Stimulated activated CD4-positive, alpha-beta T cell treated with anti-CD3 and anti-CD28 coated beads, Interleukin-1b, Interleukin-23, amount 100 ng/mL, for 48 hours (primary cell): ENCODE data around the gene RYR2.

ENCODE experiments used
- DNase-seq: peaks from one replicate; pipeline ENCODE4 v3.0.0-alpha.2; 2020

The RYR2 gene

DNA sequence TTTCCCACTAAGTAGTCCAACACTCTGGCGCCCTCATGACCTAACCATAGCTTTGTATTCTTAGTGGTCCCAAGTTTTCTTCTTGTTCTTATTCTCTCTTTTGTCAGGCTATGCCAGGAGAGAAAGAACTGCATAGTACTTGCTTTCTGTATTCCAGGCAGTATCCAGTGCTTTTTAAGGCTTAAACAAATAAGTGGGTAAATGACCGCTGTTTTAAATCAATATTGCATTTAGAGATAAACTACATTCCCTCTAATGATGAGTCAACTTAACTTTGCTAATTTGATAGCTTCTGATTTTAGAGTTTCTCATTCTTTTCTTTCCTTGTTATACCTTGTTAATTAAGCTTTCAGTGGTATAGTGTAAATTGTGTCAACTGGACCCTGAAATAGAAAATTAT lies 709.1 kb downstream of the RYR2 start:
- DNase-seq = no peak

DNA sequence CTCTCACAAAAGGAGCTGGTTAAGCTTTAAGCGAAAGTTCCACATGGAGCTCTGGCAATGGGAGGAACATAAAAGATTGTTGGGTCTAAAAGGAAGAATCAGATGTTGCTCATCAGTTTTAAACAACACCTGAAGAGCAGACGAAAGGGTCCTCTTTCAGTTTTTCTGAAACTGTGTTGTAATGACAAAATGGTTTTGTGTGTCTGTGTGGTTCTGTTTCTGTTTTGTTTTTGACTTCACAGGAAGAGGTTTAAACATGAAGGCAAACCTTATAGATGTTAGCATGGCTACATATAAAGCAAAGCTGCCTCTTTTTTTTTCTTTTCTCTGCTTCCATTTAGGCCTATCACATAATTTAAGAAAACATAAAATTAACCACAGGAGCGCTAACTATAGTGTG lies 712.6 kb downstream of the RYR2 start:
- DNase-seq = no peak

DNA sequence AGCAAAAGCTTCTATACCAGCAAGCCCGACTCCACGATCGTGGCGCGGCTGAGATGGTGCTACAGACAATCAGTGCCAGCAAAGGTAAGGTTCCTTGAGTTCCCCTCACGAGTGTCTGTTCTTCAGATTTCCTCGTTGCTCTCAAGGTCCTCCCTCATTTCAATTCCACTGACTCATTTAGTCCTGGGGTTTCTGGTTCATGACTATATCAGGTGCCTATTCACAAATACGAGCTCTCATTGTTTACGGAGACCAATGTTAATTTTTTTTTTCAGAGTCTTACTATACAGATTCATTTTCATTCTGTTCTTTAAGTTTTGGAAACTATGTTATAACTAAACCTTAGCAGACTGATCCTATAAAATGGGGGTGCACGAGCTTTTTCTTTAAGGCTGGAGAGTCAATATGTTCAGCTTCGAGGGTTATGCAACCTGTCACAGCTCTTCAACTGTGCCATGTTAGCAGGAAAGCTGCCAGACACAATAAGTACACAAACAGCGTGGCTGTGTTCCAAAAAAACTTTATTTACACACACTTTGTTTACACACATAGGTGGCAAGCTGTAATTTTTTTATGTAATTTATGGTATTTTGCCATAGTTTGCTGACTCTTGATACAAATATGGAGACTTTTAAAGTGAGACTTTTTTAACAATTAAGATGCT lies 714.5 kb downstream of the RYR2 start:
- DNase-seq = no peak

DNA sequence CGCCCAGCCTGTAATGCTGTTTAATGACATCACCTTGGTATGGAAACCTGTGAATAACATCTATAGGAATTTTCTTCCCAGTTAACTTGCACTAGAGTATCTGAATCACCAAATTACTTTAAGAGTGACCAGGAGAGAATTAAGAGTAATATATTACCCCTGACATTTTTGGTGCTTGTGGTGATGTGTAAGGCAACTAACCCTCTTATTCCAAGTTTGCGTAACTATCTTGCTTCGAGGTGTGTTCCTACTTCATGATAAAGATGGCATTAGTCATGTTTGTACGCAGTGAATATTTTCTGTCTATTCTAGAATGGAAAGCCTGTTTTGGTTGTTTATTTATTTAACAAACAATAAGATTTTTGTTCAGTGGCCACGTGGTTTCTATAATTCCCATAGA lies 717.4 kb downstream of the RYR2 start:
- DNase-seq = no peak

DNA sequence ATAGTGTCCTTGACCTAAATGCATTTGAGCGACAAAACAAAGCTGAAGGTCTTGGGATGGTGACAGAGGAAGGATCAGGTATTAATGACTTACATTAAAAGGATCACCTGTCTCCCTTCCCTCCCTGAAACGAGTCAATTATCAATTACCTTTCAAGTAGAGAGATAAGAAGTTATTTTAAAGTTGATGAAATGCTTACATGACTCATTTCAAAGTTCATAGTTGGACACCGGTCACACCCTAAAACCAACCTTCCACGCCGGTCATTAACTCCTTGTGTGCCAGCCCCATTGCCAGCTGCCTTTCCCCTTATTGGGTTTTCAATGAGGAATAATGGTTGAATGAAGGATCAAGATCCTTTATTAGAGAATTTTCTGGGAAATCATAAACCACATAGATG lies 719.0 kb downstream of the RYR2 start:
- no peak for DNase-seq

DNA sequence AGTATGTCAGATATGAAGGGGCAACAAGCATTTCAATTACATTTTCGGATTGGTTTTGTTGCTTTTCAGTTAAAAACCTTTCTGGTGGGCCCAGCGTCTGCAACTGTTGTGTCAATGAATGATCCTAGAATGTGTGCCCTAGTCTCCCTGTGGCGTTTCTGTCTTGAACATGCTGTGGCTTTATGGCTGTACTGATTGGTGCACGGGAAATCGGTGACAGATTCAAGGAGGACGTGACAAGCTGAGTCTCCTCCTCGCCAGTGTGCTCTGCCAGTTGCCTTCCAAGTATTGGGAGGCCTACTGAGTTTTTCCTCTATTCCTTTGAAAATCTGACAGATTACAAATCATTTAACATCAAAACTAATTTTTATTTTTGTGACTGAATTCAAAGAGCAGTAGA lies 721.2 kb downstream of the RYR2 start:
- DNase-seq = no peak

DNA sequence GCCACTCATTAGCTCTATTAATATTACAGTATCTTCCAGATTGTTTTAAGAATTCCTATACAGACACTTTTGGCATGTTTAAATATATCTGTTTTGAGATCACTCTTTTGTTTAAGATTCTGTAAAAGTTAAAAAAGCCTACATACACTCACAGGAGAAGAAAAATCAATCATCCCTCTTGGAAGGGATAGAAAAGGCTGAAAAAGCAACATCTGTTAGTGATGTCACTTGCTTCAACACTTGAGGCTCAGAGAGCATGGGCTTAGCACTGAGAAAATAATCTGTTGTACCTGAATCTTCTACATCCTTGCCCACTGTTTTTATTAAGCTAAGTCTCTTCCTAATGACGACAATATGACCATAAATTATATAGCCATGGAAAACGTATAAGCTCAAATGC lies 721.8 kb downstream of the RYR2 start:
- DNase-seq = no peak

DNA sequence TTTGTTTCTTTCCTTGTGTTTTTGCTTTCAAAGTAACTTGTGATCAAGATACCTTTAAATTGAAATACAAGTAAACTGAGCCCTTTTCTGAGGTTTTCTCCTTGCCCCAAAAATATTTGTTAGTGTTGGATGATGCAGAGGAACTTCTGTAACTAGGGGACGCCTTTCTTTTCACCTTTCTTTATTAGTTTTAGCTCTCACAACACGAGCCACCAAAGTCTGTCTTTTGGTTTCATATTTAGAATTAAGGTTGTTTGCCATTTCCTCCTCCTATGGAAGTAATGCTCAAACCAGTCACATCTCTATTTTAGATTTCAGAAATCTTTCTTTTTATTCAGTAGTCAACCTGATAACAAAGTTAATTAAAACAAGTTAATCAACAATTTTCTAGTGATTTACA lies 727.9 kb downstream of the RYR2 start:
- no peak for DNase-seq

DNA sequence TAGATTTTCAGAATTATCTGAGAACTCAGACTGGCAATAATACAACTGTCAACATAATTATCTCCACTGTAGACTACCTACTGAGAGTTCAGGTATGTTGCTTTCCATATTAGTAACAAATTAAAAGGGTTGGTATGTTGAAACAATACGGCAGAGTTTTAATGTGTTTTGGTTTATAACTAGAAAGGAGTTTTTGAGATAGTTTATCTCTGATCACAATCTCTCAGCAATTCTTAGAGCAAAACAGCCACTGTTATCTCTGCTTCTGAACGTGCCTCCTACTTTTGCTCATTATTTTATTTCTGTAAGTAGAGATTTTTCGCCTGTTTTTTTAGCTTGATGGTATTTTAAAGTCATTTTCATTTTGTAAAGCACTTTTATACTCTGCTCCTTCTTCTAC lies 730.0 kb downstream of the RYR2 start:
- DNase-seq = no peak

DNA sequence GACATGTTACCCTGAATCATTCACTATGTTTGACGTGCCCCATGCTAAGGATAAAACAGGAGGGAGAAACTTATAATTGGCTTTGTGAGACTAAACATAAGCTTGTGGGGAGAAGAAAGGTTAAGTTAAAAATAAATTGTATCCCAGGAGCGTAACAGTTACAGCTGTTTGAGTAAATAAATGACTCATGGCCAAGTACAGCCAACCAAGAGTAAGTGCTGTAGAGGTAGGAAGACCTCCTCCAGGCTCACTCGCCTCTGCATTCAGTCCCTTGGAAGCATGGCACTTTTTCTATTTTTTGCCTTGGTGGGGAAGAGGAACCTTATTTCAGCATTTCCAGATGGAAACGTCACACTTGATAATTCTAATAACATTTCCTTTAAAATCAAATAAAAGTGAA lies 732.3 kb downstream of the RYR2 start:
- DNase-seq = no peak

DNA sequence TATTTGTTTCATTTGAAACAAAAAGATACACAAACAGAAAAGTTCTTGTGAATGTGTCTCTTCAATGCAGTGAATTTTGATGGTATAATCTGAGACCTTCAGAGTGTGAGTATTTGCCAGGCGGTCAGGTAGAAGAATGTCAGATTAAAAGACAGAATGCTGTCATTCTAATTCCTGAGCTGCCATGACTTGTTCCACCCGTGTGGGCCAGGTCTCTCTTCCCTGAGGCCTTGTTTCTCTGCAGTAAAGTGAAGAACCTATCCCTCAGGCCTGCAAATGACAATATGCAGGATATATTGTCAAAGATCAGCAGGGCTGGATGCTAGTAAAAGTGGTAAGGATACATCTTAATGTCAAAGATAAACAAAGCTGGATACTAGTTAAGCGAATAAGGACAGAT lies 737.4 kb downstream of the RYR2 start:
- DNase-seq = no peak

DNA sequence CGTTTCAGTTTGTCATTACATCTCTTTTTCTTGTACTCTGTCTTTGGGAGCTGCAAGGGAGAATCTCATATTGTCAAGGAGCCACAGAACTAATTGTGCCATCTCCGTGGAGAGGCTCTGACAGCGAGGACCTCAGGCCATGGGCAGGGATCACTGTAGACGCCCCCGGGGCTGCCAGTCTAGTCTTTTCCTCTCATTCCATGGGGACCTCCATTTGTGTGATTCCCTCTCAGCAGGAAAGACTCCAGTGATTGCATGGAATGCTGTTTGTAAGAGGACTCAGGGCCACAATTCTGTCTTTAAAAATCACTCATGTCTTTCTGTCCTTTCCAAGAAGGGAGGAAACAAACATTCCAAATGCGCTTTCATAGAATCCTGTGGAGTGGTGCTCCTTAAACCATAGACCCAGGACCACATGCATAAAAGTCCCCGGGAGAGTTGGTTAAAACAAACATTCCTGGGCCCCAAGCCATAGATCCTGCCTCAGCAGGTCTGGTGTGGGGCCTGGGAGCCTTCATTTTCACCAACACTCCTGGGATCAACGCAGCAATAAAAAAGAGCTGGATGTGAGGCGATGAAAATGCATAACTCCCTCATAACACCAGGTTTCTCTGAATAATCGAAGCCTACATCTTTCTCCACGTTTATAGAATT lies 744.2 kb downstream of the RYR2 start:
- DNase-seq = no peak

DNA sequence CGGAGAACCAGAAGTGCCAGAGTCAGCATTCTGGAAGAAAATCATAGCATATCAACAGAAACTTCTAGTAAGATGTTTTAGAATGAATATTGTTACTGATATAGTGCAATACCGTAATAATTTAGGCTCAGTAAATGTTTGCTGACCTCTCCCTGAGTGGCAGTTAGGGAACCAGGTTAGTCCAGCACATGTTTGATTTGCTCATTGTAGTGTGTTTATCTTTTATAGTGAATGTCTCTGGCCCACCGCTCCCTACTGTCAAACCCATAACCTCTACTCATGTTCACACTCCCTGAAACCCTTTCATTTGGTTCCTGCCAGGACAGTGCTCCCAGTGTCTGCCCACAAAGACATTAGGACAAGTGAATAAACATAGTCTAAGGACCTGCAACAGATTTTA lies 746.1 kb downstream of the RYR2 start:
- no peak for DNase-seq

DNA sequence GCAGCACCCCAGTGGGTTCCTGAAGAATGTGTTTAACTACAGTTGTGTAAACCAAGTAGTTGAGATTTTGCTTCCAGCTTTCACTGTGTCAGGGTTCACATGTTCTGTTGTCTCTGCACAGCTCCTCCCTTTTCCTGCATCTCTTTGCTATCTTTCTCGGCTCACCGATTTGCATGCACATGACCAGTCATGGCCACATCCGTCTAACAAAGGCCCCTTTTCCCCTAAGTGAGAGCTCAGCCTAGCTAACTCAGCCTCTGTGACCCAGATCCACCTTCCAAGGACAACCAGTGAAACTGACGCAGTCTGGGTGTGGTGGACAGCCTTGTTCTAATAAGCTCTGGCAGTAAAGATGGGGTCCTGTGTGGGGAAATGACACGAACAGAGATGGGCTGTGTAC lies 747.6 kb downstream of the RYR2 start:
- DNase-seq = no peak

DNA sequence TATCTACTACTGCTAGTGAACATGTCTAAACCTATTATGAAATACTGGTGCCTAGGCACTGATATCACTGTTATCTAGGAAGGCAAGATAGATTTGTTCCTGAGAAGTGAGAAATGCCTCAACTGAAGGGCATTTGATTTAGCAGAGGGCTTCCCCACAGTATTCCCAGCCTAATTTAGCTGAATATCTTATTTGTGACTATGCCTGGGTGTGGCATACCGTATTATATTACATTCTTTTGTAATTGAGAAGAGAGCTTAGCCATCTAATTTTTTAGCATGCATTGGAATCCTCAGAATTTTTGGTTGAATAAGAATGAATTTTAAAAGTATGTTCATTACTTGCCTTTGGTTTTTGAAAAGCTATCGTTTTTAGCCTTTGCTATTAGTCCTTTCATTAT lies 749.6 kb downstream of the RYR2 start:
- DNase-seq = no peak

DNA sequence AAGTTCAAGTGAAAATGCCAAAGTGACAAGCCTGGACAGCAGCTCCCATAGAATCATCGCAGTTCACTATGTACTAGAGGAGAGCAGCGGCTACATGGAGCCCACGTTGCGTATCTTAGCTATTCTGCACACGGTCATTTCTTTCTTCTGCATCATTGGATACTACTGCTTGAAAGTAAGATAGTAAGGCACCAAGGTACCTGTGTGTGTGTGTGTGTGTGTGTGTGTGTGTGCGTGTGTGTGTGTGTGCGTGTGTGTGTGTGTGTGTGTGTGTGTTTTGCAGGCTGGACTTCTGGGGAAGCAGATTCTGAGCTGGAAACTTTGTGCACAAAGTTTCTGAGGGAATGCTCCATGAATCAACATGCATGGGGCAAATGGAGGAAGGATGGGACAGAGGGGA lies 750.2 kb downstream of the RYR2 start:
- DNase-seq = no peak

DNA sequence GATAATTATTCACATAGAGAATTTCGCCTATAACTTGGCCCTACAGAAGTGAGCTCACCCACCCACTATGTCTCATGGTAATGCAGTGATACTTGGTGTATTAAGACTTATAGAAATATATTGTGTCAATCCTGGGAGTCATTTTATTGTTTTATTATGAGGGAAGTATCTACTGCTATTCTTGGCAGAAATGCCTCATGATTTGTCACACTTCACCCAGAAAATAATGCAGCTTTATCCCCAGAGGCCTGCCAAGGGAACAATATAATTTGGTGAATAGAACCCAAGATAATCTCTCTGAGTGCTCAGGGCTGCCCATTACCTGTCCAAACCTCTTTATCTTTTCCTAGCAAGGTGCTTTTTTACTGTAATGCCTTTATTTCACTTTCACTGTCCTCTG lies 750.7 kb downstream of the RYR2 start:
- DNase-seq = no peak

DNA sequence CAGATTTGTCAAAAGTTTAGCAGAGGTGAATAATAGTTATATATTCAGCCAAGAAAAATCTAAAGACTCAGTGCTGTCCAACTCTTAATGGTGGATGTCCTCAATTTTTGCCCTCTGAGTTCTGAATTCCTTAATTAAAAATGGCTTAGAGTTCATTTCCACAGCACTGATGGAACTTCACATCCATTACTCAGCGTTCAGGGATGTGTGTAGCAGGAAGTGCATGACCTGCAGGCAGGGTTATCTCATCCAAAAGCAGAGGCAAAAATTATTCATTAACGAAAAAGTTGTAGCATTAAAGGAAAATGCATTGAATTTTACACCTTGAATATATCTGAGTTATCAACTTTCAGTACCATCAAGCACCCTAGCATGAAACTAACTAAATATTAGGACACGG lies 752.1 kb downstream of the RYR2 start:
- no peak for DNase-seq

DNA sequence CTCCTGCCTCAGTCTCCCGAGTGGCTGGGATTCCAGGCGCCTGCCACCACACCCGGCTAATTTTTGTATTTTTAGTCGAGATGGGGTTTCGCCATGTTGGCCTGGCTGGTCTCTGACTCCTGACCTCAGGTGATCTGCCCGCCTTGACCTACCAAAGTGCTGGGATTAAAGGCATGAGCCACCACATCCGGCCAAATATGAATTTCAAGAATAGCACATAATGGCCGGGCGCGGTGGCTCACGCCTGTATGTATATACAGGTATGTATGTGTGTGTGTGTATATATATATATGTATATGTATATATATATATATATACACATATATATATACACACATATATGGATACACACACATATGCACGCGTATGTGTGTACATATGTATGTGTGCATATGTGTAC lies 753.6 kb downstream of the RYR2 start:
- DNase-seq = no peak

DNA sequence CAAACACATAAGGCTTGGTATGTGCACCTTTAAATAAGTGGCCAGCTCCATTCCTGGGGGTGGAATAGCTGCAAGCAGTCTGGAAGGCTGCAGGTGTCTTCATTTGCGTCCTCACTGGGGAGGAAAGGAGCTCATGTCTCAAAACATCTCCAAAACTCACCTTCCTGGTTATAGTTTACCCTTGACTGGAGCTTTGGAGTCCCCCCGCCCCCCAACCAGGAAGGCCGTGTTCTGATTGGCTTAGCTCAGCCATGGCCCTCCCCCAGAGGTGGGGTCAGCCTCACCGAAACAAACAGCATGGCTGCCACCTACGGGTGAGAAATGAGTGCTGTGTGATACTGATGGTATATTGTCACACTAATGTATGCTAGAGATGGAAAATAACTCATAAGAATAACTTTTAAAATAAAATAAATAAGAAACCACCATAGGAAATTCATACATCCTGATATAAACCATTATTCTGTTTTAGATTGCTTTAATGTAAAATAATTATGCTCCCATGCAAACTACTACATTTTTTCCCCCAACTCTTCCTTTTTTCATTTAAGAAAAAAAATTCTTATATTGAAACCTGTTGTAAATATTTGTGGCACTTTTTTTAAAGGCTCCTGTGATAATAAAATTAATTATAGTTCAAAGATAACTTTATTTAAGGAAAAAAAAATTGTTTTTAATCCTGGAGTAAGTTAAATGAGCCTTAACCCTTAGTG lies 757.9 kb downstream of the RYR2 start:
- DNase-seq = peak; percentile 38

DNA sequence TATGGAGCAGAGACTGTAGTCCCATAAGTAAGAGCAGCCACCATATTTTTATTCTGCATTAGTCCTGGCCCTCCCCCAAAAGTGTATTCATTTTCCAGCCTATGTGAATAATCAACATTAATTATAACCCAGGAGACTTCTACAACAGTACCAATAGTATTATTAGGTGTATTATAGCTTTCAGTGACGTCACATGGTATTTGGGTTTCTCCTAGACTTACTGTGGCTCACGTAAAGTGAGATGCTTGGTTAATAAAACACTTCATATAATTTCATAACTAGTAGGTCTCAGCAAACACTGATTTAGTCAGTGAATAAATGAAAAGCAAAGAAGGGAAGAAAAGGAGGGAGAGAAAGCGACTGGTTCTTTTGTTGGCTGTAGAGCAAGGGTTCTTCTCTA lies 762.5 kb downstream of the RYR2 start:
- DNase-seq = no peak

DNA sequence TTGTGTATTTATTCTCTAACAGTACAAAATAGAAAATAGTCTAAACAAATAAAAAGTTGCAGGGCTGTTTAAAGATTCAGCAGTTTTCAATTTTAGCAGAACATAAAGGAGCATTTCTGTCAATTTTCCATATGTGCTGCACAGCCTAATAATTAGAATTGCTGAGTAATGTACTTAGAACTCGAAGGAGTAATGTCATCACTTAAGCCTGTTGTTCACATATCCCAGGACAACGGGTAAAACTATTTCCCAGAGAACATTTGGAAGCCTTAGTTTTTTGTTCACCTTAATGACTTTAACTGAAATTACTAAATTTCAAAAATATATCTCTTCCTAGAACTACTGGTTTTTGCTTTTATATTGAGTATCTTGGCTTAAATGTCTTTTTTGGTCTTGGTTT lies 767.1 kb downstream of the RYR2 start:
- DNase-seq = no peak

DNA sequence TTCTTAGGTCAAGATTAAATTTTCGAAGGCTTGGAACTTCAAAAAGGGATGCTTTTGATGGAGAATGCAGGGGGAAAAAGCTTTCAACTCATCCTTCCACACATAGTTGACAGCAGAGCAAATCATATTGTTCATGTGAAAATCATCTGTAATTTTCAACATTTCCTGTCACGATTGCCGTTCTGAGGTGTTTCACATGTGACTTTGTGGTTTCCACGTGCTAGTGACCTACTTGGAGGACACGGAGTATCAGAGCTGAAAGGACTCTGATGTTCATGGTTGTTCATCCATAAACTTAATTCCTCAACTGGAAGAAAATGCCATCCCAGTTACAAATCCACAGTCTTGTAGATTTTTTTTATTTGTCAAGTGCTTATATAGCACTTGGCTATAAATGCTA lies 769.6 kb downstream of the RYR2 start:
- DNase-seq = no peak

DNA sequence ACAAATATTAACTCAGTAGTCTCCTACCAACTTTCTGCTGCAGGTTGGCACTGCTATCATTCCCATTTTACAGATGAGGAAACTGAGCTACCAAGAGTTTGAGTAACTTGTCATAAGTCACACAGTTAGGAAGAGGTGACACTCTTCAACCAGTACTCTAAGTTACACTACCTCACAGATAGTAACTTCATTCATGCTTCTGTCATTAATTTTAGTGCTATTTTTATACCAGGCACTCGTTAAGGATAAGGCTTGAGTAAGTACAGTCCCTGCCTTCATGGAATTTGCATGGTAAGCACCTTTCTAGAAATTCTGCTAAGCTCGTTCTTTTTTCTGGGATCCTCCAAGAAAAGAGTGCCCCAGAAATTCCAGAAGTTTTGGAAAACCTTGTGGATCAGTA lies 770.1 kb downstream of the RYR2 start:
- no peak for DNase-seq
